HG03558 (cell line): ENCODE measurements around the gene YTHDF1.

Experiments used
- ATAC-seq: cut with Tn5 transposase; IDR thresholded peaks from one replicate; pipeline ENCODE4 v1.9.1; 2021; ENCODE audit warnings: moderate number of reproducible peaks; ENCODE audit not compliant: unreplicated experiment; ENCODE audit errors: extremely low read depth

Gene YTHDF1

DNA sequence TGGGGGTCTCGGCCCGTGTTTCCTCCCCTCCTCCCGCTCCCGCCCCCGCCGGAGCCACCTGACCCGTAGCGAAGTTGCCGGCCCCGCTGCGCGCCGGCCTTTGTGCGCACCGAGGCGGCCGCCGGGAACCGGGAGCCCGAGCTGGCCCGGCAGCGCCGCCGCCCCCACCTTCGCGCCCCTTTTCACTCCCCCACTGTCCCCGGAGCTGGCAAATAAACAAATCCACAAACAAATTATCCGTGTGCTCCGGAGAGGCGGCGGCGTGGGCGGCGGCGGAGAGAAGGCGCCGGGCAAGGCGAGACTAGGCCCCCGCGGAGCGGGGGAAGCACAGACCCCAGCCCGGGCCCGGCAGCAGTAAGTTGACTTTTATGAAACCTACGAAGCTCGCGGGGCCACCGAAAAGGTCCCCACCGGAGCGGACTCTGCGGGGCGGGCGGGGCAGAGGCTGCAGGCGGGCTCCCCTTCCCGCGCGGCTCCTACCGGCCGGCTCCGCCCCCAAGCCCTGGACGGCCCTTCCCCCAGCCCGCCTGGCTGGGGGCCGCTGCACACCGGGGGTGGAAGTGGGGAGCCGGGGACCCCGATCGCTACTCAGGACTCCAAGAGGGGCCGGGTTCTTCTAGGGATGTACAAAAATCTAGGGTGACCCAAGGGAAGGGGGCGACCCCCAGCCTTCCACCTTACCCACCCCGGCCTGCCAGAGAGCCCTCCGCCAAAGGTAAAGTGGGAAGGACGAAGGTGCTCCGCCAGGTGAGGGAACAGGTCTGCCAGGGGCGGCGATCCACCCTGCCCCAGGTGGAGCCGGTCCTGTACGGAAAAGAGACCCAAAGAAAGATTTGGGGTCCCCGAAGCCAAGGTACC, 40.7 kb downstream of the YTHDF1 start:
- no peak for ATAC-seq

DNA sequence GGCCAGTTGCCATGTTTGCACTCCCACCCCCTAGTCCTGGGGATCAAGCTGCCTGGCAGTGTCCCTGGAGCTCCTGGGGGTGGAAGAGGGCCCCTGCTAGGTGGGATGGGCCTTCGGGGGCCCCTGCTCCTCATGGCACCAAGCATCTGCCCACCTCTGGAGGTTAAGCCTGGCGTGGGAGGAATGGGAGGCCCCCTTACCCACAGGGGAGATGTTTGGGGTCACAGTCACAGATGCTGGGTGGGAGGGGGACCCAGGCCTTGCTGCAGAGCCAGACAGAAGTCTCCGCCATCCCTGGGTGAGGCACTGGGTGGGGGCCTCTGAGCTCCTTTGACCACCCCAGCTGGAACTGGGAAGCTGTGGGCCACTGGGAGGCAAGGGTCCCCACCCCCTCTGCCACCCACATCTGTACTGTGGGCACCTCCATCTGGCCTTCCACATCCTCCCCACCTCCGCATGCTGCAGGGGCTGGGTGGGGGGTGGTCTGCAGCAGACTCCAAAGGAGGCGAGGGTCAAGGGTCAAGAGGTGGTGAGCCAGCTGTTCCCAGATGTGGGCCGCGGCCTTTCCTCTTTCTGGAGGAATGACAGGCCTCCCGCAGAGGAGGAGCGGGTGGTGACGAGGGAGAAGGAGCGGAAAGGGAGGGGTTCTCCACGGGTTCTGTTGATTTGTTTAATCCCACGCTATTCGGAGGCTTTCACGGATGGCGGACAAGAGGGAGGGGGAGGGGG, 41.5 kb downstream of the YTHDF1 start:
- no peak for ATAC-seq

DNA sequence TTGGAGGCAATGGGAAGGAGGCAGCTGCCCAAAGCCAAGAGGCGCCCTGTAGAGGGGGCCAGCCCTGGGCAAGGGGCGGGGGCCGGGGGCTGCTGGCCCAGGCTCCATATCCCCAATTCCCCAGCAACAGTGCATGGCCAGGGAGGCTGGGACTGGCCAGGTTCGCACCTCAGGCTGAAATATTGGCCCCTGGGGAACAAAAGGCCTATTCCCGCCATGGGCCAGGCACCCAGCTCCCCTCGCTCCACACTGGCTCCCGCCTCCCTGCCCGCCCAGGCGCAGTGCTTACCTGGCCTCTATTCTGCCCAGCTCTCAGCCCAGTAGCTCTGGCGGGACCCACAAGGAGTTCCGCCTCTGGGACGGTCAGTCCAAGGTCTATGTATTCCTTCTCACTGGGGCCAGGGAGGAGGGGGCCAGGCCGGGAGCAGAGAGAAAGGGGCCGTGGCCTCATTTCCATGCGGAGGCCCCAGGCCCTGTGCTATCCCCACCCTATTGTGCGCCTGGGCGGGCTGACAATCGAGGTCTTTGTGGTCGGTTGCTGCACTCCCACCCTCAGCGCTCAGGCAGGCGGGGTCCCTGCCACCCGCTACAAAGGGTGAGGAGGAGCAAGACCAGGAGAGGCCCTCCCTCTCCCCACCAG, 42.3 kb downstream of the YTHDF1 start:
- ATAC-seq, result no peak

DNA sequence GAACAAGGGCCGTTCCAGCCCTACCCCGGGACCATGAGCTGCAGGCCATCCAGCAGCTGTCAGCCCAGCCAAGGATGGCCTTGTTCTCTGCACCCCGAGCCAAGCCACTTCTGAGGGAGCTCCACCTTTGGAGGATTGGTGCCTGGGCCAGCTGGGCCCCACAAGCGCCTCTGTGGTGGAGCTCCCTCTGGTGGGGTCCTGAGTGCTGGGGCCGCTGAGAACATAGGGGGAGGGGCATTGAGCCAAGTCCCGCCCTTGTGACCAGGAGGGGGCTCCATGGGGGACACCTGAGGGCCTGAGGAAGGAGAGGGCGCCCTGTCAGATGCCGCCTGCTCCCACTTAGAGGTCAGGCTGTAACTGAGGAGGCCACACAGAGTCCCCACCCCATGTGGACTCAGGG, 43.2 kb downstream of the YTHDF1 start:
- ATAC-seq, result no peak

DNA sequence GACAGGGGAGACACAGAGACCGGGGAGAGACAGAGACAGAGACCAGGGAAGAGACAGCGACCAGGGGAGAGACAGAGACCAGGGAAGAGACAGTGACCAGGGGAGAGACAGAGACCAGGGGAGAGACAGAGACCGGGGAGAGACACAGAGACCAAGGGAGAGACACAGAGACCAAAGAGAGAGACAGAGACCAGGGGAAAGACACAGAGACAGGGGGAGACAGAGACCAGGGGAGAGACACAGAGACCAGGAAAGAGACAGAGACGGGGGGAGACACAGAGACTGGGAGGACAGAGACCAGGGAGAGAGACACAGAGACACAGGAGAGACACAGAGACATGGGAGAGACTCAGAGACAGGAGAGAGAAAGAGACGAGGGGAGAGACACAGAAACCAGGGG, 43.9 kb downstream of the YTHDF1 start:
- no peak for ATAC-seq

DNA sequence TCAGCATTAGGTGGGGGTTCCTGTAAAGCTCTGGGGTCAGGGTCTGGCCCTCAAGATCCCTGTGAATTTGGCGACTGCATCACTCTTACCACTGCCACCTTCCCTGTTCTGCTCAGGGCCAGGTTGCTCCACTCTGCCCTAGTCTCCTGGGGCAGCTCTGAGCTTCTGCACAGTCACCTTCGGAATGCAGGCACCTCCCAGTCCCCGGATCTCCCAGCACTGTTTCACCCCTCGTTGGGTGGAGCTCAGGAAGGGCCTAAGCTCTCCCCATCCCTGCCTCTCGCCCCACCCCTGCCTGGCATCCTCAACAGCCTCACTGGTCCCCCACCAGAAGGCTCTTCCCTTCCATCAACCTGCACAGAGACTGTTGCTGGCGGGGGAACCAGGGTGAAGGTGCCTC, 46.2 kb downstream of the YTHDF1 start:
- no peak for ATAC-seq

DNA sequence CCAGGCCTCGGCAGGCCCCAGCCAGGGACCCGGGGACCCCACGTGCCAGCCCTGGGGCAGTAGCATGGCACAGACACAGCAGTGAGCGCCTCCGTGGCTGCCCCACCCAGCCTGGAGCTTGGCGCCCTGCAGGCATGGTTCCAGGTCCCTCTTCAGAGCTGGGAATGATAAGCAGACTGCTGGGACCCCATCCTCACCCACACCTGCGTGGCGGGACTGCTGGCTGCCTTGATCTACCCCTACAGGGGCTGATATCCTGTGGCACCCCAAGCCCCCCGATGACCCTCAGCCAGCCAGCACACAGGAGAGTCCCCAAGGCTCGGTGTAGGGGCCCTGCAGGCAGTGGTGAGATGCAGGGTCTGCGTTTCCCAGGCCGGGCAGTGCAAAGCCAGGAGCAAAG, 47.1 kb downstream of the YTHDF1 start:
- no peak for ATAC-seq

DNA sequence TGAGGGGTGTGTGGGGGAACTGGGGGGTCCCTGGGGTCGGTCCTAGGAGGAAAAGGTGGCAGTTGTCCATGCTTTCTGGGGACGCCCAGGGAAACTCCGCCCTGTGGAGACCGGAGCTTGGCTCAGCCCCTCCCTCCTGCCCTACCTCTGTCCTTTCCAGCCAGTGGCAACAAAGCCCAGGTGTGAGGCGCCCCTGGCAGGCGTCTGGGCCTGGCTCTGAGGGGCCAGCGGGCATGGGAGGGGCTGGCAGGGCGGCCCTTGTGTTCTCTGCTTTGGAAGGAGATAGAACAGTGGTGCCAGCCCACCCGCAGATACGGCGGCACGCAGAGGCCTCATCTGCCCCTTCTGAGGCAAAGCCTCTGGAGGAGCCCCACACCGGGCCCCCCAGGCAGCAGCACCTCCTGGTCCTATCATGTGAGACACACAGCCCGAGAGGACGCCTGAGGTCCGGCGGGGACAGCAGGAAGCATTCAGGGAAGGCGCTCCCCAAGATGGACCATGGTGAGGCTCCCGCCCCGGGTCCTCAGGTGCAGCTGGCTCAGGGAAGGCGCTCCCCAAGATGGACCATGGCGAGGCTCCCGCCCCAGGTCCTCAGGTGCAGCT, 47.9 kb downstream of the YTHDF1 start:
- no peak for ATAC-seq

DNA sequence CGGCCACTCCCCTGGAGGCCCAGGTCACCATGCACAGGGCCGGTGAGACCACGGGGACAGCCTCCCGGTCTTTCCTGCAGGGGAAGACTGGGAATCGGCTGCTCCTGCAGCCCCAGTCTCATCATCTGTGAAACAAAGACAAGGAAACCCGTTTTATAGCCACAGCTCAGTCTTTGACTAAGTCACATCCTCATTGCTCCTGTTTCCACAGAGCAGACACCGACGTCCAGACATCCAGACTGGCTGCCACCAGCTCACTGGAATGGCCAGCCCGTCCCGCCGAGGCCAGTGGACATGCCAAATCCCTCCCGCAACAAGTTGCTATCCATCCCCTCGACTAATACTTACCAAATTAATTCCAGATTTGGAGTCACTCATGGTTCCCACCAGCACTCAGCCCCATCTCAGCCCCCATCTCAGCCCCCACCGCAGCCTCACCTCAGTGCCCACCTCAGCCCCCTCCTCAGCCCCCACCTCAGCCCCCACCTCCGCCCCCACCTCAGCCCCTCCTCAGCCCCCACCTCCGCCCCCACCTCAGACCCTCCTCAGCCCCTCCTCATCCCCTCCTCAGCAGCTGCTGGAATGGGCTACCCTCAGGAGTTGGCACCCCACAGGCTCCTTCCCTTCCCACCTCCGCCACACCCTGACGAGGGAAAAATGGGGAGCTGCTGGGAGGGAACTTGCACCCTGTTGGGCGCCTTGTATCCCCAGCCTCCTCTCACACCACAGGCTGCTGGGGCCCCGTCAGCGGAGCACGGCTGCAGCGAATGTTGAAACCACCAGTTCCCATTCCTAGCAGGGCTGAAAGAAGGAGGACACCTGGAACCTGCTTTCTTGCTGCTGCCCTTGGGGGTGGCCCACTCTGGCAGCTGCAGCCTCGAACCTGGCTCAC, 48.7 kb downstream of the YTHDF1 start:
- ATAC-seq, result no peak

DNA sequence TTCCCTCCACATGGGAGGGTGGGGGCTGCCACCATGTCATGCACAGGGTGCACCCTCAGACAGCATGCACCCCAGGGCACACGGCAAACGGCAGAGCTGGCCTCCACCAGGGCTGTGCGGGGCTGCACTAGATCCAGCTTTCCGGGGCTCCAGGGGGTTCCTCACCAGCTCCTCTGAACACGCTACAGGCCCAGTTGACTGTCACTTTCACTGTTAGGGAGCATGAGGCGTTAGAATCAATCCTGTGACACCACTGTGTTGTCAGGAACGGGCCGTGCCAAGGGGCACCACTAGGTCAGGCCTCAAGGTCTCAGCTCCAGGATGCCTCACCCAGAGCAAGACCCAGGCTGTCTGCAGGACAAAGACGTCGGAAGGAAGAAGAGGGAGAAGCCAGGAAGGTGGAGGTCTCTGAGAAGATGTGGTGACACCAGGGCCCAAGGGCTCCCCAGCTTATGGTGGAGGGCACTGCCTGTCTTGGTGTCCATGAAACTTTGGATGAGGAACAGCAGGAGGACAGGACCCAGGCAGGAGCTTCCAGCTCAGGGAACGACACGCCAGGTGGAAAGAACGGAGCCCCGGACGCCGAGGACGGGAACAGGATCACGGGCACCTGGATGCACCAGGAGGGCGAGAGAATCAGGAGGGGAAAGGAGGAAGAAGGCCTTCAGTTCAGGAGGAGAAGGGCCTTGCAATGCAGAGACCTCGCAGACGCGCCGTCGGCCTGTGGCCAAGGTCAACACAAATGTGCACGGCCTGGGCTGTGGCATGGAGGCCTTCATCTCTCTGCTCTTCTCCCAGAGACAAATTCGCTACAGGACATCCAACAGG, 49.5 kb downstream of the YTHDF1 start:
- ATAC-seq, result no peak

DNA sequence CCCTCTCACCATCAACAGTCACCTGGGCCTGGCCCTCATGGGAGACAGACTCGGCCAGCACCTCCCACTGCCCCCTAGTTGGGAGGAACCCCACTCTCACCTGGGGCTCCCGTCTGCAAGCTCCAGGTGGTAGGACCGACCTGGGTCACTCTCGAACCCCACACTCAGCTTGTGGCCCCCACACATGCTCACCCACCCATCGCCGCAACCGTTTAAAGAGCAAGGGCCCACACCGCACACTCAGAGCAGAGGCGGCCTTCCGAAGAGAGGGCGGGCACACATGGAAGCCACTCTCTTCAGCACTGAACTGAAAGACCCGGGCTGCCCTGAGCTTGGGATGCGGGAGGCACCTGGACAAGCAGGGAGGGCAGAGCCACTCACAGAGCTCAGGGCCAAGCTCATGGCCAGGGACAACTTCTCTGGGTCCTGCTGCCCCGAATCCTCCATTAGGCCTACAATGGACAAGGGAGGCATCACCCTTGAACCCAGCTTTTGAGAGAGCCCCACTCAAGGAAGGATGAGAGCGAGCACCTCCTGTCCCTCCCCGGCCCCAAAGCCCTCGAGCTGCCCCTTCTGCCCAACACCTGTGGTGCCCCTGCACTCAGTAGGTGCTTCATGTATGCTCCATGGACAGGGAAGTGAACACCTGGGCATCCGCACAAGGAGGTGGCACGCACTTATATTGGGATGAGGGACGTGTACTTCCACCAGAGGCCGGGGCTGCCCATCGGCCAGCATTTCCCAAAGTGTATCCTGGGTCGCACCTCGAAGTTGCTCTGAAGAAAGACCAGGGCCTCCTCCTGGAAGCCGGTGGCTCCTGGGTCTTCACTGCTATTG, 50.4 kb downstream of the YTHDF1 start:
- no peak for ATAC-seq

DNA sequence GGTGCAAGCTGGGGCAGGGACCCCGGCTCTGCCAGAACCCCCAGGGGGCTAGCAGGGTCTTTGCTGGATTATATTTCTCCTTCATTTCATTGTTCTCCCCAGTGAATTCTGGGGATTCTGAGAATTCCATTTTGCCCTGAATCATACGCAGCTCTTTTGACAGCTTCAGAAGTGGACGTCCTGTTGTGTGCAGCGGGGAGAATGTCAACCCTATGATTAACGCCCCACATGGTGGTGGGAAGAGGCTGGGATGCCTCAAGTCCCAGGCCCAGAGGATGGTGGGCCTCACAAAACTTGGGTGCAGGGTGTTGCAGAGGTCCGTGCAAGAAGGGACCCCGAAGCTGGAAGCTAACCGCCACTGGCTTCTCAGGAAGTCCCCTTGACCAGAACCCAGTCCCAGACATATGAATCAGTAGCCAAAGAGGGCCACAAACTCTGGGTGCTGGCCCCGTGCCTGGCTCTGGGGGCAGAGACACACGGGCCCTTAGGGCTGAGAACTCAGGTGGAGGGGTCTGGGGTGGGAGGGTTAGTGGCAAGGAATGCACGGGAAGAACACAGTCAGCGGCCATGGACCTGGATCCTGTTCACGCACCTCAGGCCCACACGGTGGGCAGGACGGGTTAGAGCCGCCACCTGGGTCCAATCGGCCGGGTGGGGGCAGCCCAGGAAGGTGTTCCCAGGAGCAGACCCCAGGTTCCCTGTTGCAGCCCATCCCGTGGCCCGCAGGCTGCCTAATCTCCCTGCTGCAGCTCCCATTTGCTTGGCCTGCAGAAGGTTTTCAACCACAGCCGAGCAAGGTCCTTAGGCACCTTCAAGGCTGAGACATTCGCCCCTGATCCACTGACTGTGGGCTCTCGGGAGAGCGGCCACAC, 51.2 kb downstream of the YTHDF1 start:
- ATAC-seq, result no peak

DNA sequence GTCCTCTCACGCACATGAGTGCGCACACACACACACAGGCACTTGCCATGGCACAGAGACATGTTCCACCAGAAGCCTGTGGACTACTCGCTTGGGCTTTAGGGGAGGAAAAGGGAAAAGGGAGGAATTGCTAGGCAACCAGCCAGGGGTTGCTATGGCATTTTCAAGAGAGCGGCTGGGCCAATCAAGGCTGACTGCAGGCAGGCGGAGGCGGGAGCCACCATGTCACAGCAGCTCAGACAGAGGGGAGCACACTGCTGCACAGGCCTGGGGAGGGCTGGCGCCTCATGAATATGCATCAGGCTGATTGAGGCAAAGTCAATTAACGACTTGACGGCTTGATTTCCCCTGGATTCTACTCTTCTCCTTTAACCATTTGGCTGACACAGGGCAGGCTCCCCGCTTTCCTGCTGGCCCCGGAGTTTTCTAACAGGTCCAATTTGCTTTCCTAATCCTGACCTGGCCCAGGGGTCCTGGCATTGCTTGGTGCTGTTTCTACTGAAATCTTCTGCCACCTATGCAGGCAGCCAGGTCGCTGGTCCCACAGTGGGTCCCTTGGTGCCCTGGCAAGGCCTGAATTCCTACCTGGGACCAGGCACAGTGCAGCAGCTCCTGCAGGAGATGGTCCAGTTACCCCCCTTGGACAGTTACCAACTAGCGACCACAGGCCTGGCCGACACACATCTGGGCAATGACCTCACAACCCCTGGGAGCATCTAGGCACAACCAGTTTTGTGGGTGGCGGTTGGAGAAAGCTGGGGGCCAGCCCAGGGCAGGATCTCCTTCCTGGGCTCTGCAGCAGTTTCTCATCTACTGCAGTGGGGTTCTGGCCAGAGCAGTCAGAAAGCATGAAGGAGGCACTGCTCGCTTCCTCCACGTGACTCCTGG, 52.1 kb downstream of the YTHDF1 start:
- ATAC-seq, result no peak

DNA sequence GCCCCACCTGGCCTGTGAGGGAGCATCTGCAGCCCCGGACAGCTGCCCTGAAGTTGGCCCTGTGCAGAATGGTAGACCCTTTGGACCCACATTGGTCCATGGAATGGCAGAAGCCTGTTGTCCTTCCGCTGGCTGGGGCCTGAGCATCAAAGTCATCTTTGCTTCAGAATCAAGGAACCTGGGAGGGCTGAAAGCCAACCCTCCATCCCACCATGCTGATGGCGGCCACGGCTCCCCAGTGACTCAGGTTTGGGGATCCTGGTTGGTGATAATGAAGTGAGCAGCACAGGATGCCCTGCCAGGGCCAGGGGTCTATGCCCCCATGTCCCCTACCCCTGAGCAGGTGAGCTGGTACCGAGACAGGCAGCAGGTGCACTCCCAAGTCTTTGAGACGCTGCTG, 52.8 kb downstream of the YTHDF1 start:
- ATAC-seq, result no peak

DNA sequence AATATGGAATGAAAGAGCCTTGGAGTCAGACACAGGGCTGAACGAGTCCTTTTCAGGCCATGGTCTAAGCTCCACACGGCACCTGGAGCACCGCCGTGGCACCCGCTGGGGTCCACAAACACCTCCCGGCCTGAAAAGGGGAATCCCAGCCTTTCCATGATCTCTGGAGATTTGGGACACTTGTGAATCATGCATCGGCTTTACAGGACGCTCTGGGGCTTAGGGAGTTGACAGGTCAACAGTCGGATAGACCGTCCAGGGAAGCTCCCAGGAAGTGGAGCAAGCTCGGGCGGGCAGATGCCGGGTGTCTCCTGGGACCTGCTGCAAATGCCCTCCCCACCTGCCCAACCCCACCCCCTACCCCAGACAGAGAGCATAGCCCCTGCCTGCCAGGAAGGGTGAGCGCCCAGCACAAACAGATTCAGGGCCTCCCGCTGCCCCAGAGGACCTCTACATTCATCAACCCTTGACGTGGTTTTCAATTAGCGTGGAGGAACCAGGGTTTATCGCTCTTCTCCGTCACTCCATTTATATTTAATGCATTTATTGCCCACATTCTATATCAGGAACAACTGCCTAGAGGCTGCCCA, 53.6 kb downstream of the YTHDF1 start:
- ATAC-seq, result no peak

DNA sequence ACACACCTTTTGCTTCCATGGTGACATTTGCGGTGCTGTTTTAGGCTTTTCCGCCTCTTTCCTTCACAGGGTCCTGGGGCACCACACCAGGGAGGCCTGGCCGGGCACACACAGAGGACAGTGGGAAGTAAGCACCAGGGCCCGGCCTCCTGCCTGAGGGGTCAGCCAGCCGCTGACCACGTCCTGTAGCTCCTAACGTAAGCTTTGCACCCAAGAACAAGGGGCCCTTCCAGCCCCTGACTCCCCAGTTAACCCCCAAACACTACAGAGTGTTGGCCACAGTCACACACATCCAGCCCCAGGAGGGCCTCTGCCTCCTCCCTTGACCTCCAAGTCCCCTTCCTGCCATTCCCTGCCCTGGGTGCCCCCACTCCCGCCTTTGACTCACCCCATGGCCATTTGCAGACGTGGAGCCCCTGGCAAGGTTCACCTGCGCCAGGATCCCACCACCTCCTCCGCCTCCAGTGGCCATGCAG, 54.7 kb downstream of the YTHDF1 start:
- ATAC-seq, result no peak
